Neutrophil (primary cell): ENCODE measurements around the gene OR3A2.
"Not testable (repeated sequence)": the region's sequence is repeated elsewhere in the genome, so short reads cannot be mapped to it uniquely, and the experiment has no call there.

Experiments
- H3K27ac ChIP-seq: fragments of 200-600 bp; sonication (generic); 2 replicates; pipeline ENCODE4 v1.5.1; 2016; ENCODE audit warnings: mild to moderate bottlenecking, moderate library complexity
- H3K27me3 ChIP-seq: fragments of 200-600 bp; sonication (generic); 2 replicates; pipeline ENCODE4 v1.6.0; 2016; ENCODE audit warnings: mild to moderate bottlenecking
- H3K36me3 ChIP-seq: fragments of 200-600 bp; sonication (generic); 2 replicates; pipeline ENCODE4 v1.5.1; 2017
- H3K4me1 ChIP-seq, 2 experiments: fragments of 200-600 bp in 1 of 2; sonication (generic) in 1 of 2; 1 replicate in 1 of 2; 2 replicates in 1 of 2; pipeline versions ENCODE4 v1.5.1 to v1.6.1; 2013 to 2016; ENCODE audit warnings: low read depth in 1 of 2, low read length in 1 of 2, mild to moderate bottlenecking in 1 of 2, moderate library complexity in 1 of 2; ENCODE audit not compliant: control insufficient read depth in 1 of 2, insufficient read depth in 1 of 2
- H3K4me3 ChIP-seq, 2 experiments: fragments of 200-600 bp in 1 of 2; sonication (generic) in 1 of 2; 1 replicate in 1 of 2; 2 replicates in 1 of 2; pipeline ENCODE4 v1.5.1; 2013 to 2016; ENCODE audit warnings: low read depth in 1 of 2, low read length in 1 of 2, mild to moderate bottlenecking in 1 of 2, moderate library complexity in 1 of 2
- H3K9me3 ChIP-seq: fragments of 200-600 bp; sonication (generic); 2 replicates; pipeline ENCODE4 v1.5.1; 2016
- CTCF ChIP-seq: fragments of 200-600 bp; sonication (generic); IDR thresholded peaks from 2 replicates; pipeline ENCODE4 v1.5.1; 2016; ENCODE audit warnings: antibody characterized with exemption

OR3A2 gene

GRCh38 chr17:3308603-3309002 lies 77.5 kb downstream of the OR3A2 start:
- Histone ChIP-seq H3K4me3 (no peak overlapping the region), H3K36me3 (no peaks in the 10 kb centered on the region), H3K27ac (no peak overlapping the region), H3K4me1 (no peaks in the 10 kb centered on the region), H3K9me3 (no peaks in the 10 kb centered on the region), H3K27me3 (peaks cover 5% of the 10 kb centered on the region)
- no peak for TF ChIP-seq CTCF

GRCh38 chr17:3298260-3298659 lies 87.8 kb downstream of the OR3A2 start, which contains the start of gene OR3A1:
OR3A1 (minus strand) TSS chr17:3298360; CDS start chr17:3292582, 5,778 bp downstream.
- no peak within 1 kb of the TSS for H3K27ac ChIP-seq
- no peaks in the 10 kb centered on the region for H3K4me1 ChIP-seq
- TF ChIP-seq CTCF: no peak
- peaks cover 12% of the 10 kb centered on the region for H3K27me3 ChIP-seq
- no peaks in the 10 kb centered on the region for H3K36me3 ChIP-seq
- no peaks in the 10 kb centered on the region for H3K9me3 ChIP-seq
- no peak within 1 kb of the TSS for H3K4me3 ChIP-seq

- Histone ChIP-seq H3K27me3 (peaks cover 12% of the 10 kb centered on the region), H3K27ac (no peak overlapping the region), H3K9me3 (no peaks in the 10 kb centered on the region), H3K4me1 (no peaks in the 10 kb centered on the region), H3K4me3 (no peak overlapping the region), H3K36me3 (no peaks in the 10 kb centered on the region)
- TF ChIP-seq CTCF: no peak
Observed at GRCh38 chr17:3295632-3296031, 90.5 kb downstream of the OR3A2 start.

- not testable (repeated sequence) for H3K9me3 ChIP-seq, H3K4me1 ChIP-seq, H3K4me3 ChIP-seq, H3K36me3 ChIP-seq, H3K27ac ChIP-seq
- H3K27me3 ChIP-seq: peaks cover 12% of the 10 kb centered on the region
Observed at GRCh38 chr17:3293548-3293947, 92.6 kb downstream of the OR3A2 start.

- peaks cover 0 to 4% of the 10 kb centered on the region in 2 experiments for H3K4me1 ChIP-seq
- H3K36me3 ChIP-seq: no peaks in the 10 kb centered on the region
- H3K27ac ChIP-seq: no peak overlapping the region
- TF ChIP-seq CTCF: no peak
- H3K9me3 ChIP-seq: no peaks in the 10 kb centered on the region
- H3K27me3 ChIP-seq: no peaks in the 10 kb centered on the region
- H3K4me3 ChIP-seq: no peak overlapping the region
Observed at GRCh38 chr17:3282901-3283300, 103.2 kb downstream of the OR3A2 start.

- TF ChIP-seq CTCF: no peak
- no peaks in the 10 kb centered on the region for H3K36me3 ChIP-seq
- H3K27me3 ChIP-seq: no peaks in the 10 kb centered on the region
- no peak overlapping the region for H3K4me3 ChIP-seq
- no peaks in the 10 kb centered on the region for H3K9me3 ChIP-seq
- H3K4me1 ChIP-seq: peaks cover 13 to 16% of the 10 kb centered on the region in 2 experiments
- H3K27ac ChIP-seq: no peak overlapping the region
Observed at GRCh38 chr17:3276126-3276525, 110.0 kb downstream of the OR3A2 start.
